Stimulated activated effector memory CD8-positive, alpha-beta T cell treated with anti-CD3 and anti-CD28 coated beads, Interleukin-12 subunit alpha, Interleukin-12 subunit beta, amount 100 ng/mL, for 72 hours (primary cell): ENCODE data around the gene NMS.

Source experiments
- ATAC-seq: fragments of 150-1000 bp; cut with Tn5 transposase; 2 replicates; pipeline ENCODE4 v1.10.0; 2021
- DNase-seq, 2 donors: peaks; one replicate each; pipeline ENCODE4 v3.0.0; 2021 to 2022; ENCODE audit warnings: low spot score in 2 of 2
- H3K27ac Mint-ChIP-seq: one replicate; pipeline ENCODE4 v1.8.0; 2022; ENCODE audit warnings: mild to moderate bottlenecking, mixed read lengths
- H3K36me3 Mint-ChIP-seq: one replicate; pipeline ENCODE4 v1.8.0; 2022; ENCODE audit warnings: mild to moderate bottlenecking, mixed read lengths
- H3K4me1 Mint-ChIP-seq: one replicate; pipeline ENCODE4 v1.8.0; 2022; ENCODE audit warnings: mixed read lengths
- H3K4me3 Mint-ChIP-seq: one replicate; pipeline ENCODE4 v1.8.0; 2022; ENCODE audit warnings: mild to moderate bottlenecking, mixed read lengths
- H3K9me3 Mint-ChIP-seq: one replicate; pipeline ENCODE4 v1.8.0; 2022; ENCODE audit warnings: mixed read lengths

The NMS gene, protein sequence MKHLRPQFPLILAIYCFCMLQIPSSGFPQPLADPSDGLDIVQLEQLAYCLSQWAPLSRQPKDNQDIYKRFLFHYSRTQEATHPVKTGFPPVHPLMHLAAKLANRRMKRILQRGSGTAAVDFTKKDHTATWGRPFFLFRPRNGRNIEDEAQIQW

DNA sequence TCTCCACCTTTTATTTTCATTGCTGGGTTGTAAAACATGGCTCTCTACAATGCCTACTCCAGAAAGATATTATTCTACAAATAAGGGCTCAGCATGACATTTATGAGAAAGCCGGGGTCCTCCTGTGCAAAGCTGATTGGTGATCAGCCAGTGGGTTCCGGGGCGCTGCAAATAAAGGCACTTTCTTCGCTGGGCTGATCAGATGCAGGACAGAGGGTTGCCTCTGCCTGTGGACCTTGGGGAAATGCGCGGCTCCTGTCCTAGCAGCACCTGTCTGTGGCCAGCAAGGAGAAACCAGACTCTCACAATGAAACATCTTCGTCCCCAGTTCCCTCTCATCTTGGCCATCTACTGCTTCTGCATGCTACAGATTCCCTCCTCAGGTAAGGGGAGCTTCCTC, at the start of gene NMS:
Gene NMS, plus strand, starts transcription at position 301 of the 400 bp plus-strand sequence. Its CDS starts 7 bp downstream, at position 308.
- no peak for DNase-seq
- H3K36me3 Mint-ChIP-seq, result no peaks in the 10 kb centered on the region
- no peaks in the 10 kb centered on the region for H3K9me3 Mint-ChIP-seq
- H3K4me3 Mint-ChIP-seq, result no peak within 1 kb of the TSS
- no peak within 1 kb of the TSS for H3K27ac Mint-ChIP-seq
- no peaks in the 10 kb centered on the region for H3K4me1 Mint-ChIP-seq
- no peak for ATAC-seq

DNA sequence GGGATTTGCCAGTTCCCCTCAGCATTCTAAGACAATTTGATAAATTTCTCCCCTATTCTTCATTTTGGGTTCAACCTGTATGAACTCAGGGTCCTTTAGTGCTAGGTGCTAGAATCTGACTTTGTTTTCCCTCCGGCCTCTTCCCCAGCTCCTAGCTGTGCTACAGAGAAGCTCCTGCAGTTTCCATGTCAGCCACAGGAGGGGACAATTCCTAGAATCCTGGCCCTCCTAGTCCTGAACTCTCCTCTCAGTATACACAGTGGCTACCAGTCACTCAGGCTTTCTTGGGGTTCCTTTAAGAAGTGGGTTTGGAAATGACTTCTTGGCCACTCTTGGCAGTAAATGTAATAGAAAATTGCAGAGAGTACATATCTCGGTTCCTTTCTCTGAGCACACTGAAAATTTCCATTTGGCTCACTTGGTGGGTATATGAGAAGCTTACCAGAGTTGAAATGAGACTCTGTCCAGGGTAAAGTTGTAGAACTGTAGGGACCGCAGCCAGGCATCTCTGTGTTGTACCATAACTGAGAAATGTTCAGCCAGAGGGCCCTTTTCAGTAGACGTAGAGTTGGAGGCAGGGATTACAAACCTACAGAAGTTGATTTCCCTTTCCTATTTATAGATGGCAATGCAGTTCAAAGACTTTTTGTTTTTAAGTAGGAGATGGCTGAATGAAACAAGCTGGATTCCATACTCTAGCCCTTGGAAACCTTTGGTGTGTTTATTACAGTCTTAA, 47.8 kb upstream of the NMS start:
- no peak for DNase-seq
- no peak overlapping the region for H3K27ac Mint-ChIP-seq

DNA sequence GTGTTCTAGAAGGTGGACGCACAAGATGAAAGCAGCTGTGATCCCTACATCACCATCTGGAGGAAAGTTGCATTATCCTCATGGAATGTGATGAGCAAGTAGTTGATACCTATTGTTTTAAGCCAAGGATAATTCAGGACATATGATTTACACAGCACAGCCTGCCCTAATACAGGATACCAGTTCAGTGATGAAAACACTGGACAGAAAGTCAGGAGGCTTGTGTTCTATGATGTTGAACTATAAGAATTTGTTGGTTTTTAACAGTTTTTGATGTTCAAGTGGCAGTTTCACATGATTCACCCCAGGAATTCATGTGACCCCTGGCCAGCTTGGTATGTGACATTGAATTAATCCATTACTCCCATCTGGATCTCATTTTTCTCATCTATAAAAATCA, 46.7 kb upstream of the NMS start:
- Mint-ChIP-seq H3K4me1 (peaks cover 6% of the 10 kb centered on the region), H3K27ac (no peak overlapping the region), H3K36me3 (no peaks in the 10 kb centered on the region), H3K9me3 (no peaks in the 10 kb centered on the region), H3K4me3 (no peak overlapping the region)
- ATAC-seq (no peak), DNase-seq (no peak)

More for the DNA sequence above, 47.8 kb upstream of the NMS start:
- Mint-ChIP-seq H3K4me3 (no peak overlapping the region), H3K36me3 (no peaks in the 10 kb centered on the region), H3K9me3 (no peaks in the 10 kb centered on the region), H3K4me1 (peaks cover 2% of the 10 kb centered on the region)
- ATAC-seq, result no peak

DNA sequence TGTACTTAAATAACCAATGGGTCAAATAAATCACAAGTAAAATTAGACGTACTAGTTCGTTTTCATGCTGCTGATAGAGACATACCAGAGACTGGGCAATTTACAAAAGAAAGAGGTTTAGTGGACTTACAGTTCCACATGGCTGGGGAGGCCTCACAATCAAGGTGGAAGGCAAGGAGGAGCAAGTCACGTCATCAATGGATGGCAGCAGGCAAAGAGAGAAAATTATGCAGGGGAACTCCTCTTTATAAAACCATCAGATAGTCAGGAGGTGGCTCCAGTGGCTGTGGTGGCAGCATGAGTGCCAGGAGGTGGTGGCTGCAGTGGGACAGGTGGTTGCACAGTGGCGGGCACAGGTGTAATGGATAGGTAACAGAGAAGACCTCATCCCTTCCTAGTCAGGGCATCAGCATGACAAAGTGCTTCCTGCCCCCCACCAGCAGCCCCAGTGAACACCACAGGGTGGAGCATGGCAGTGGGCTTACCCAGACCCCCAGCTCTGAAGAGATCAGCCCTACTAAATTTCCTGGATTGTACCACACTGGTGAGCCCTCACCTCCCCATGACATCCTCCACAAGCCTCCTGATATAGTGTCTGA, 45.9 kb upstream of the NMS start:
- ATAC-seq (no peak), DNase-seq (no peak)
- Mint-ChIP-seq H3K36me3 (no peaks in the 10 kb centered on the region), H3K4me3 (no peak overlapping the region), H3K4me1 (peaks cover 6% of the 10 kb centered on the region), H3K9me3 (no peaks in the 10 kb centered on the region), H3K27ac (no peak overlapping the region)

DNA sequence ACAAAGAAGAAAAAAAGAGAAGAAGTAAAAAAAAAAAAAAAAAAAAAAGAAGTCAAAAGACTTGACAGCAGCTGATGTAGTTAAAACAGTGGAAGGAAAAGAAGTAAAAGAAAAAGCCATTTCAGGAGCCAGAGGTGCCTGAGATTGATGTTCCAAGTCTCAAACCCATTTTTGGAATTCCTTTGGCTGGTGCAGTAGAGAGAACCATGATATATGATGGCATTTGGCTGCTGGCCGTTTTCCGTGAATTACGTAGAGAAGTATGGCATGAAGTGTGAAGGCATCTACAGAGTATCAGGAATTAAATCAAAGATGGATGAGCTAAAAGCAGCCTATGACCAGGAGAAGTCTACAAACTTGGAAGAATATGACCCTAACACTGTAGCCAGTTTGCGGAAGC, 45.2 kb upstream of the NMS start:
- H3K4me3 Mint-ChIP-seq, result no peak overlapping the region
- no peaks in the 10 kb centered on the region for H3K36me3 Mint-ChIP-seq
- H3K27ac Mint-ChIP-seq, result no peak overlapping the region
- peaks cover 6% of the 10 kb centered on the region for H3K4me1 Mint-ChIP-seq
- DNase-seq (no peak), ATAC-seq (no peak)
- H3K9me3 Mint-ChIP-seq, result no peaks in the 10 kb centered on the region

DNA sequence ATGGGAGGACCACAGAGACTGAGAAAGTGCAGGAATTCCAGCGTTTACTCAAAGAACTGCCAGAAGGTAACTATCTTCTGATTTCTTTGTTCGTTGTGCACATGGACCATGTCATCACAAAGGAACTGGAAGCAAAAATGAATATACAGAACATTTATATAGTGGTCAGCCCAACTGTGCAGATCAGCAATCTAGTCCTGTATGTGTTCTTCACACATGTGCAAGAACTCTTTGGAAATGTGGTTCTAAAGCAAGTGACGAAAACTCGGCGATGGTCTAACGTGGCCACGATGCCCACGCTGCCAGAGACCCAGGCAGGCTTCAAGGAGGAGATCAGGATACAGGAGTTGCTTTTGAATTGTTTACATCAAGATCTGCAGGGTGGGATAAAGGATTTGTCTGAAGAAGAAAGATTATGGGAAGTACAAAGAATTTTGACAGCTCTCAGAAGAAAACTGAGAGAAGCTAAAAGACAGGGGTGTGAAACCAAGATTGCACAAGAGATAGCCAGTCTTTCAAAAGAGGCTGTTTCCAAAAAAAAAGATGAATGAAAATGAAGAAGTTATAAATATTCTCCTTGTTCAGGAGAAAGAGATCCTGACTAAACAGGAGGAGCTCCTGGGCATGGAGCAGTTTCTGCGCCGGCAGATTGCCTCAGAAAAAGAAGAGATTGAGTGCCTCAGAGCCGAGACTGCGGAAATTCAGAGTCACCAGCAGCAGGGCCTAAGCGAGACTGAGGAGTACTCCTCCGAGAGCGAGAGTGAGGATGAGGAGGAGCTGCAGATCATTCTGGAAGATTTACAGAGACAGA, 44.5 kb upstream of the NMS start:
- Mint-ChIP-seq H3K4me3 (no peak overlapping the region), H3K27ac (no peak overlapping the region), H3K36me3 (no peaks in the 10 kb centered on the region), H3K9me3 (no peaks in the 10 kb centered on the region), H3K4me1 (peaks cover 6% of the 10 kb centered on the region)
- no peak for ATAC-seq
- no peak for DNase-seq

DNA sequence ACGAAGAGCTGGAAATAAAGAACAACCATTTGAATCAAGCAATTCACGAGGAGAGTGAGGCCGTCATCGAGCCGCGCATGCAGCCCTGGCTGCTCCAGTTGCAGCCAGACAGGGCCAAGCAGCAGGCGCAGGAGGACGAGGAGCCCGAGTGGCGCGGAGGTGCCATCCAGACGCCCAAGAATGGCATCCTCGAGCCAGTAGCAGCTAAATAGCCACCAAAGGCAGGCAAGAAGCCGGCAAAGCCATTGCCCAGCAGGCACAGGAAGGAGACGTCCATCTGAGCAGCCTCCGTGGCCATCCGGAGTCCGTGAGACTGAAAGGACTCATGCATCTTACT, 43.9 kb upstream of the NMS start:
- H3K4me3 Mint-ChIP-seq, result no peak overlapping the region
- H3K36me3 Mint-ChIP-seq, result no peaks in the 10 kb centered on the region
- H3K4me1 Mint-ChIP-seq, result peaks cover 6% of the 10 kb centered on the region
- no peaks in the 10 kb centered on the region for H3K9me3 Mint-ChIP-seq
- DNase-seq, result no peak
- no peak for ATAC-seq
- H3K27ac Mint-ChIP-seq, result no peak overlapping the region

DNA sequence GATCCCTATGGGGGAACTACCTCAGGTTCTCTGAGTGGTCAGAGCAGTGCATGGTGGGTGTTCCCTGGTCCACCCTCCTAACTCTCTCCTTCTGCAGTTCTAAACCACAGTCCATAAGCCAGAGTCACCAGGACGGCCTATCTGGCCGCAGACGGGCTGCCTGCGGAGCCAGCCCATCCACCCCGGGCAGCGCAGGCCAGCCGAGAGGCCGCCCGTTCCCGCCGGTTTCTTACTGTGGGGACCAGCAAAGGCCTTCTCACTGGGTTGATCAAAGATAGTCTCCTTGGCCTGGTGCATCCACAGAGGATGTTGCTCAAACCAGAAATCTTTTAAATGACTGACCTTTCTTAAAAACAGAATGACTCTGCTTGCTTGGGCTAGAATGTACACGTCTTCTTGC, 43.2 kb upstream of the NMS start:
- Mint-ChIP-seq H3K36me3 (no peaks in the 10 kb centered on the region), H3K4me1 (peaks cover 6% of the 10 kb centered on the region), H3K4me3 (no peak overlapping the region), H3K27ac (no peak overlapping the region), H3K9me3 (no peaks in the 10 kb centered on the region)
- peak in 1 of 2 donors; percentile 28 for DNase-seq
- ATAC-seq, result no peak

DNA sequence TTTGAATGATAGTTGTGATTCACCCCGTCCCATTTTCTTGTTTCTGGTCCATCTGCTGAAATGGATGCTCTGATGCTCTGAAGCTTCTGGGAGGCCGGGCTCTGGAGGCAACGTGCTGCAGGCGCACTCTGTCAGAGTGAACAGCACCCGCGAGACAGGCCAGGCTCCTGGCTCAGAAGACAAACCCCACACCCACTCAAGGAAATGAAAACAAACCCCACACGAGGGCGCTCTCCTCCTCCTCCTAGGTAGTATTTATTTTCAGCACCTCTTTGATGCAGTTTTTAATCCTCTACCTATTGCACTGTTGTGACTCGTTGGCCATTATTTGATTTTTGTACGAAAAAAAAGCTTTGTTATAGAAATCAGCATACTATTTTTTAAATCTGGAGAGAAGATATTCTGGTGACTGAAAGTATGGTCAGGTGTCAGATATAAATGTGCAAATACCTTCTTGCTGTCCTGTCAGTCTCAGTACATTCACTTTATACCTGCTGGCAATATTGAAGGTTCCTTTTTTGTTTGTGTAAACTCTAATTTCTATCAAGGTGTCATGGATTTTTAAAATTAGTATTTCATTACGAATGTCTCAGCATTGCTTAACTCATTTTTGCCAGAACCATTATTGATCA, 42.5 kb upstream of the NMS start:
- DNase-seq (peak; percentile 42 to 79), ATAC-seq (peak; percentile 69)
- Mint-ChIP-seq H3K4me1 (peaks cover 6% of the 10 kb centered on the region), H3K36me3 (no peaks in the 10 kb centered on the region), H3K27ac (no peak overlapping the region), H3K9me3 (no peaks in the 10 kb centered on the region), H3K4me3 (no peak overlapping the region)

DNA sequence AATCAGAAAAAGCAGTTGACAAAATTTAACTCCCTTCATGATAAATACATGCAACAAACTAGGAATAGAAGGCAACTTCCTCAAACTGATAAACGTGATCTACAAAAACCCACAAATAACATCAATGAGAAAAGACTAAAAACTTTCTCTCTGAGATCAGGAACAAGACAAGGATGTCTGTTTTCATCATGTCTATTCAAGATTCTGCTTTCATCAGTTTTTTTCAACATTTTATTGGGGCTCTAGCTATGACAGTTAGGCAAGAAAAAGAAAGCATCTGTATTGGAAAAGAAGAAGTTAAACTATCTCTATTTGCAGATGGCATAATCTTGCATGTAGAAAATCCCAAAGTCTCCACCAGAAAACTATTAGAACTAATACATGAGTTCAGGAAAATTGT, 40.6 kb upstream of the NMS start:
- H3K4me3 Mint-ChIP-seq, result no peak overlapping the region
- ATAC-seq (no peak), DNase-seq (no peak)
- H3K4me1 Mint-ChIP-seq, result peaks cover 6% of the 10 kb centered on the region
- no peak overlapping the region for H3K27ac Mint-ChIP-seq
- no peaks in the 10 kb centered on the region for H3K36me3 Mint-ChIP-seq
- no peaks in the 10 kb centered on the region for H3K9me3 Mint-ChIP-seq

DNA sequence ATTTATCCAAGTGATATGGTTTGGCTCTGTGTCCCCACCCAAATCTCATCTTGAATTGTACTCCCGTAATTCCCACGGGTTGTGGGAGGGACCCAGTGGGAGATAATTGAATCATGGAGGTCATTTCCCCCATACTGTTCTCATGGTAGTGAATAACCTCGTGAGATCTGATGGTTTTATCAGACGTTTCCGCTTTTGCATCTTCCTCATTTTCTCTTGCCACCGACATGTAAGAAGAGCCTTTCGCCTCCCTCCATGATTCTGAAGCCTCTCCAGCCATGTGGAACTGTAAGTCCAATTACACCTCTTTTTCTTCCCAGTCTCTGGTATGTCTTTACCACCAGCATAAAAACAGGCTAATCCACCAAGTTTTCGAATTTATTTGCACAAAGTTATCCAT, 32.5 kb upstream of the NMS start:
- DNase-seq (no peak), ATAC-seq (no peak)
- Mint-ChIP-seq H3K36me3 (no peaks in the 10 kb centered on the region), H3K27ac (no peak overlapping the region), H3K4me3 (no peak overlapping the region), H3K4me1 (no peaks in the 10 kb centered on the region), H3K9me3 (no peaks in the 10 kb centered on the region)

DNA sequence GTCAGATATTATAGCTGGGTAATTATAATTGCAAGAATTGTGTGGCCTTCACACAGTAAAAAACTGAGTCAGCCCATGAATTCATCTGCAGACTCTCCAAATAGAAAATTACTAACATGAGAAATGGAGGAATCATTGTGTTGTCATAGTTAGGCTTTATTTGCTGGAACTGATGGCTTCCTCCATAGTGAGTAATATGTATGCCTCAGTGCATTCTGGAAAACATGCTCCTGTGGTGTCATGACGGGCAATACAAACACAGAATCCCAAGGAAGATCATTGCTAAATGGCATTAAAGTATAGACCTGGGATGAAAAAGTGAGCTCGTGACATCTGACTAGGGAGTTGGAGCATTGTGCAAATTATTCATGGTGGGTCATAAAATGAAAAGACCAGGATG, 23.6 kb upstream of the NMS start:
- Mint-ChIP-seq H3K27ac (no peak overlapping the region), H3K4me1 (no peaks in the 10 kb centered on the region), H3K9me3 (no peaks in the 10 kb centered on the region), H3K36me3 (no peaks in the 10 kb centered on the region), H3K4me3 (no peak overlapping the region)
- ATAC-seq (no peak), DNase-seq (no peak)

DNA sequence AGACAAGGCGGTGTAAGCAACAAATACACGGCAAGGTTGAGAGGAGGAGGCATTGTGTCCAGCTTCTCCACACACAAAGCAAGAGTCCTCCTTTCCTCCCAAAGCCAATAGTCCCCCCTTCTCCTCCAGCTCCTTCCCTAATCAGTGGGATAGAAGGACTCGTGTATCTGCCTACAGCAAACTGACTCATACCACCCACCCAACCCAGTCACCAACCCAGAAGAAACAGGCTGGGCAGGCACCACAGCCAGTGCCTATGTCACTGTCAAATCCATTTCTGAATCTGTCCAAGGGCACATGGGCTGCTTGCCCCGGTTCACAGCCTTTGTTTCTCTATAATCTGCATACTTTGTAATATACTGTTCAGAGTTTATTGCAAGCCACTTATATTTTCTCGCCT, 19.2 kb upstream of the NMS start:
- Mint-ChIP-seq H3K4me3 (no peak overlapping the region), H3K36me3 (no peaks in the 10 kb centered on the region), H3K27ac (no peak overlapping the region), H3K9me3 (no peaks in the 10 kb centered on the region), H3K4me1 (no peaks in the 10 kb centered on the region)
- ATAC-seq (no peak), DNase-seq (no peak)

DNA sequence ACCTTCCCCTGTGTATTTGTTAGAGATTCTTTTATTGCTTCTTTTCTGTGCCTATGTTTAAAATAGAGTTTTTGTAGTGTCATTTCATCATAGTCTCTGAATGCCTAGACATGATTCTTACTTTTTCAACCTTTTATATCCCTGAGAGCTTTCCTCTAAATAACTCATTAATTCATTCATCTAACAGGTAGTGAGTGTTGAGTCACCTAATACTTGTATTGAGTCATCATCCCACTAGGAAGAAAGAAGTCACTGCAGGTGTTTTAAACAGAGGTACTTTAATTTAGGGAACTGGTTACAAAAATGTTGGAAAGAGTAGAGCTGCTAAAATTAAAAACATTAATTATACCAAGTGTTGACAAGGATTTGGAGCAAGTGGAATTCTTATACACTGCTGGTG, 18.5 kb upstream of the NMS start:
- H3K27ac Mint-ChIP-seq, result no peak overlapping the region
- ATAC-seq (no peak), DNase-seq (no peak)
- H3K4me1 Mint-ChIP-seq, result no peaks in the 10 kb centered on the region
- H3K36me3 Mint-ChIP-seq, result no peaks in the 10 kb centered on the region
- H3K9me3 Mint-ChIP-seq, result no peaks in the 10 kb centered on the region
- H3K4me3 Mint-ChIP-seq, result no peak overlapping the region

DNA sequence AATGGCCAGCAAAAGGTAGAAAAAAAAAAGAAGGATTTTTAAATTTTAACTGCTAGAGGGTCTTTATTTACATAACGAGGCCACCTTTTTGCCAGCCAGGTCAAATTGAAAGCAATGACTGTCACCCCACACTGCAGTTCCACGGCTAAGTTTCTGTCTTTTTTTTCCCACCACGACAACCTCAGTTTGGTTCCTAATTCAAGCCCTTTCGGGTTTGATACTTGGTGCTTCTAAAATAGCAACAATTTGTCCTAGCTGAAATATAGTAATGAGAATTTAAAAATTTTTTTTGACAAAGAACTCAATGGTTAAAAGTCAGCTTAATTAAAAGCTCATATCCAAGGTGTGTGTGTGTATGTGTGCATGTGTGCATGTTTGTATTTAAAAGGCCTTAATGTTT, 16.4 kb upstream of the NMS start:
- DNase-seq, result no peak
- no peaks in the 10 kb centered on the region for H3K4me1 Mint-ChIP-seq
- no peak overlapping the region for H3K4me3 Mint-ChIP-seq
- ATAC-seq, result no peak
- H3K9me3 Mint-ChIP-seq, result no peaks in the 10 kb centered on the region
- no peaks in the 10 kb centered on the region for H3K36me3 Mint-ChIP-seq
- H3K27ac Mint-ChIP-seq, result no peak overlapping the region
